Measurements from ENCODE around the gene DTX3. TPM values are rescaled to one million over a fixed set of nuclear protein-coding genes. Genes with fewer than 3 reads are reported as not detected.

The DTX3 gene
- total RNA-seq, 1 donor from 2014 or later = 65.5 TPM

DNA sequence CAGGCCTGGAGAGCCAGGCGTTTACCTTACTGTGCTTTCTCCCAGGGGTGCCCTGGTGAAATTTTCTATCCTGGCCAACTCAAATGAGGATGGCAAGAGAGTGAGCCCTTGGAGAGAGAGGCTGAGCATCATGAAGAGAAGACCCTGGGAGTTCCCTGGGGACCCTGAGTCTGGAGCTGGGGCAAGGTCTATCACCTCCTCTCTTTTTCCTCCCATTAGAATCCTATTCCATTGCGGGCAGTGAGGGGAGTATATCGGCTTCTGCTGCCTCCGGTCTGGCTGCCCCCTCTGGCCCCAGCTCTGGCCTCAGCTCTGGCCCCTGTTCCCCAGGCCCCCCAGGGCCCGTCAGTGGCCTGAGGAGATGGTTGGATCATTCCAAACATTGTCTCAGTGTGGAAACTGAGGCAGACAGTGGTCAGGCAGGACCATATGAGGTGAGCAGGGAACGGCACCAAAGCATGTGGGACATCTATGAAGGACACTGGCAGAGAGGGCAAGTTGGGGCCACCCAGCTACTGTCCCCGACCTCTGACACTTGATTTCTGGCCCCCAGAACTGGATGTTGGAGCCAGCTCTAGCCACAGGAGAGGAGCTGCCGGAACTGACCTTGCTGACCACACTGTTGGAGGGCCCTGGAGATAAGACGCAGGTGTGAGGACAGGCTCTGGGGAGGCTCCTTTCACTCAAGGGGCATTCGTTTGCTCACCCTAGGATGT is 8.2 kb downstream of the DTX3 start:
- peaks cover 4% of the 10 kb centered on the region for H3K4me1 Mint-ChIP-seq (ENCODE audit: unreplicated experiment)
- H3K9me3 Mint-ChIP-seq = no peaks in the 10 kb centered on the region
- H3K36me3 Mint-ChIP-seq = peaks cover 10% of the 10 kb centered on the region
- peaks cover 31% of the 10 kb centered on the region for H3K27me3 Mint-ChIP-seq
- H3K4me3 Mint-ChIP-seq = no peak overlapping the region
- DNase-seq (ENCODE audit: extremely low spot score, unreplicated experiment) = no peak
- H3K27ac Mint-ChIP-seq = no peak overlapping the region
- TF ChIP-seq, protein P1, sequence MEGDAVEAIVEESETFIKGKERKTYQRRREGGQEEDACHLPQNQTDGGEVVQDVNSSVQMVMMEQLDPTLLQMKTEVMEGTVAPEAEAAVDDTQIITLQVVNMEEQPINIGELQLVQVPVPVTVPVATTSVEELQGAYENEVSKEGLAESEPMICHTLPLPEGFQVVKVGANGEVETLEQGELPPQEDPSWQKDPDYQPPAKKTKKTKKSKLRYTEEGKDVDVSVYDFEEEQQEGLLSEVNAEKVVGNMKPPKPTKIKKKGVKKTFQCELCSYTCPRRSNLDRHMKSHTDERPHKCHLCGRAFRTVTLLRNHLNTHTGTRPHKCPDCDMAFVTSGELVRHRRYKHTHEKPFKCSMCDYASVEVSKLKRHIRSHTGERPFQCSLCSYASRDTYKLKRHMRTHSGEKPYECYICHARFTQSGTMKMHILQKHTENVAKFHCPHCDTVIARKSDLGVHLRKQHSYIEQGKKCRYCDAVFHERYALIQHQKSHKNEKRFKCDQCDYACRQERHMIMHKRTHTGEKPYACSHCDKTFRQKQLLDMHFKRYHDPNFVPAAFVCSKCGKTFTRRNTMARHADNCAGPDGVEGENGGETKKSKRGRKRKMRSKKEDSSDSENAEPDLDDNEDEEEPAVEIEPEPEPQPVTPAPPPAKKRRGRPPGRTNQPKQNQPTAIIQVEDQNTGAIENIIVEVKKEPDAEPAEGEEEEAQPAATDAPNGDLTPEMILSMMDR (conservative IDR thresholded peaks at IDR 0.05) = no peak

DNA sequence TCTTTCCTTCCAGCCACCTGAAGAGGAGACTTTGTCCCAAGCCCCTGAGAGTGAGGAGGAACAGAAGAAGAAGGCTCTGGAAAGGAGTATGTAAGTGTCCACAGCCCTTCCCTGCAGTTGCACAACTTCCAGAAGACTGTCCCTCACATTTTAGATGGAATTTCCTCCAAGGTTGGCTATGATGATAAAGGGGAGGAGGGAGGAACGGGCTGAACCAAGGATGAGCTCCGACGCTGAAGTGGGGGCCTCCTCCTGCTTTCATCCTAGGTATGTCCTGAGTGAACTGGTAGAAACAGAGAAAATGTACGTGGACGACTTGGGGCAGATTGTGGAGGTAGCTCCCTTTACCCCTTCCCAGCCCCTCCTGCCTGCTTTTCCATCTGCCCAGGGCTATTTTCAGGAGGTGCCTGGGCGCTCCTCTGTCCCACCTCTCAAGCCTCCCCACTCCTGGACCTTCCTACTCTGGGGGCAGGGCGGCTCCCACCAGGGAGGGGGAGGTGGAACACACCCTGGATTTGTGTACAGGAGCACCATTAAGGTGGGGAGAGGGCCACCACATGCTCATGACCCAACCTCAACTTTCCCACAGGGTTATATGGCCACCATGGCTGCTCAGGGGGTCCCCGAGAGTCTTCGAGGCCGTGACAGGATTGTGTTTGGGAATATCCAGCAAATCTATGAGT is 8.9 kb downstream of the DTX3 start:
- Mint-ChIP-seq H3K36me3 (peaks cover 11% of the 10 kb centered on the region), H3K4me1 (ENCODE audit: unreplicated experiment) (peaks cover 4% of the 10 kb centered on the region), H3K27me3 (peaks cover 38% of the 10 kb centered on the region), H3K4me3 (no peak overlapping the region), H3K27ac (no peak overlapping the region), H3K9me3 (no peaks in the 10 kb centered on the region)
- DNase-seq (ENCODE audit: extremely low spot score, unreplicated experiment) = no peak
- TF ChIP-seq, protein P1 (conservative IDR thresholded peaks at IDR 0.05) = no peak

DNA sequence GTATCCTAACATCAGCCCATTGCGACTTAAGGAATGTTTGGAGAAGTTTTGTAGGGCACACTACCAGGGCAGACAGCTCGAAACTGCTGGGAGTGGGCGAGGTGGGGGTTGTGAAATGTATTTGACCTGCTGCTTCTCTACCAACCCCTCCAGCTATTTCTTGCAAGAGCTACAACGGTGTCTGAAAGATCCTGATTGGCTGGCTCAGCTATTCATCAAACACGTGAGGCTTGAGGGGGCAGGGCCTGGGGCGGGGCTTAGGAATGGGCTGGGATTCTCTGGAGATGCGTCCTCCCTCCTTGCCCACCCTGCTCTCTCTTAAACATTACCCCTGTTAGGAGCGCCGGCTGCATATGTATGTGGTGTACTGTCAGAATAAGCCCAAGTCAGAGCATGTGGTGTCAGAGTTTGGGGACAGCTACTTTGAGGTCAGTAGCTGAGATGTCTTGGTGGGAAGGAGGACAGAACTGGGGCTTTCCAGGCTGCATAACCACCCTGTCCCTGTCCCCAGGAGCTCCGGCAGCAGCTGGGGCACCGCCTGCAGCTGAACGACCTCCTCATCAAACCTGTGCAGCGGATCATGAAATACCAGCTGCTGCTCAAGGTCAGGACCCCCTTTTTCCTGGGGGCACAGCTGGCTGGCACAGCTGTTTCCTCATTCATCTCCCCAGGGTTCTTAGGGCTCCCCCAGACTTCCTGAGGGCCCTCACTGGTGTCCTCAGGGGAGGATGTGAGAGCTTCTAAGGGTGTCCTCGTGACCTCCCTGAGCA is 9.7 kb downstream of the DTX3 start:
- no peak for DNase-seq (ENCODE audit: extremely low spot score, unreplicated experiment)
- TF ChIP-seq, protein P1 (conservative IDR thresholded peaks at IDR 0.05) = no peak
- H3K27me3 Mint-ChIP-seq = peaks cover 46% of the 10 kb centered on the region
- H3K9me3 Mint-ChIP-seq = no peaks in the 10 kb centered on the region
- H3K36me3 Mint-ChIP-seq = peaks cover 16% of the 10 kb centered on the region
- H3K27ac Mint-ChIP-seq = no peak overlapping the region
- no peak overlapping the region for H3K4me3 Mint-ChIP-seq
- H3K4me1 Mint-ChIP-seq (ENCODE audit: unreplicated experiment) = peaks cover 10% of the 10 kb centered on the region

DNA sequence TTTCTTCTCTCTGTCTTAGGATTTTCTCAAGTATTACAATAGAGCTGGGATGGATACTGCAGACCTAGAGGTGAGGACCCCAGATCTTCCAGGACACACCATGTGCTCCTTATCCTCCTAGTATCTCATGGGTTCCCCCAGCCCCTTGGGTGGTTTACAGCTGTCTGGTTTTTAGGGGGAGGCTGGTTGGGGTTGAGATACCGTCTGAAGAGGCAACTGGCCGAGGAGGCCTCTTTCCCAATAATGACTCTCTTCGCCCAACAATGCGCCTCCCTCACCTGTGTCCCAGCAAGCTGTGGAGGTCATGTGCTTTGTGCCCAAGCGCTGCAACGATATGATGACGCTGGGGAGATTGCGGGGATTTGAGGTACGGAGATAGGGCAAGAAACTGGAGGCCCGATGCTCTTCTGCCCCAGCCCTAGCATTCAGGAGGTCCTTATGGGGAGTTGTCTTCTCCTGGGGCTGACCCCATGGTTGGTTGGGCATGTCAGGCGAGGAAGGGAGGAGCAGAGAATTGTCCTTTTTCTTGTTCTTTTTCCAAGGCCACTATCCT is 10.4 kb downstream of the DTX3 start:
- Mint-ChIP-seq H3K4me3 (no peak overlapping the region), H3K9me3 (no peaks in the 10 kb centered on the region), H3K4me1 (ENCODE audit: unreplicated experiment) (peaks cover 10% of the 10 kb centered on the region), H3K36me3 (peaks cover 16% of the 10 kb centered on the region), H3K27ac (no peak overlapping the region), H3K27me3 (peaks cover 53% of the 10 kb centered on the region)
- DNase-seq (ENCODE audit: extremely low spot score, unreplicated experiment) = no peak
- TF ChIP-seq, protein P1 (conservative IDR thresholded peaks at IDR 0.05) = no peak

DNA sequence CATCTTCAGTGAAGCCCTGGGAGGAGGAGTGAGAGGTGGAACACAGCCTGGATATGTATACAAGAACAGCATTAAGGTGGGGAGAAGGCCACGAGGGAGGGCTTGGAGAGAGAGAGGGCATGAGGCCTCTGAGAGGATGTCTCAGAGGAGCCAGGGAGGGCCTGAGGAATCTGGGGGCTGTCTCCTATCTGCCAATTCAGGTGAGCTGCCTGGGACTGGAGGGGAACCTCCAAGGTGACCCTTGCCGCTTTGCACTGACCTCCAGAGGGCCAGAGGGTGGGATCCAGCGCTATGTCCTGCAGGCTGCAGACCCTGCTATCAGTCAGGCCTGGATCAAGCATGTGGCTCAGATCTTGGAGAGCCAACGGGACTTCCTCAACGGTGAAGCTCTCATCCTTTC is 11.0 kb downstream of the DTX3 start:
- Mint-ChIP-seq H3K4me1 (ENCODE audit: unreplicated experiment) (peaks cover 6% of the 10 kb centered on the region), H3K4me3 (no peak overlapping the region), H3K27me3 (peaks cover 55% of the 10 kb centered on the region), H3K9me3 (no peaks in the 10 kb centered on the region), H3K36me3 (peaks cover 16% of the 10 kb centered on the region), H3K27ac (no peak overlapping the region)
- no peak for DNase-seq (ENCODE audit: extremely low spot score, unreplicated experiment)
- TF ChIP-seq, protein P1 (conservative IDR thresholded peaks at IDR 0.05) = no peak

Data from type B pancreatic cell (in vitro differentiated cells).